ENCODE results near the gene ATE1.
"Not testable (repeated sequence)": the region's sequence is repeated elsewhere in the genome, so short reads cannot be mapped to it uniquely, and the experiment has no call there.

The ATE1 gene

GRCh38 chr10:121928528-121928884, 675 bp upstream of the ATE1 start:
- TF ChIP-seq, protein P1, sequence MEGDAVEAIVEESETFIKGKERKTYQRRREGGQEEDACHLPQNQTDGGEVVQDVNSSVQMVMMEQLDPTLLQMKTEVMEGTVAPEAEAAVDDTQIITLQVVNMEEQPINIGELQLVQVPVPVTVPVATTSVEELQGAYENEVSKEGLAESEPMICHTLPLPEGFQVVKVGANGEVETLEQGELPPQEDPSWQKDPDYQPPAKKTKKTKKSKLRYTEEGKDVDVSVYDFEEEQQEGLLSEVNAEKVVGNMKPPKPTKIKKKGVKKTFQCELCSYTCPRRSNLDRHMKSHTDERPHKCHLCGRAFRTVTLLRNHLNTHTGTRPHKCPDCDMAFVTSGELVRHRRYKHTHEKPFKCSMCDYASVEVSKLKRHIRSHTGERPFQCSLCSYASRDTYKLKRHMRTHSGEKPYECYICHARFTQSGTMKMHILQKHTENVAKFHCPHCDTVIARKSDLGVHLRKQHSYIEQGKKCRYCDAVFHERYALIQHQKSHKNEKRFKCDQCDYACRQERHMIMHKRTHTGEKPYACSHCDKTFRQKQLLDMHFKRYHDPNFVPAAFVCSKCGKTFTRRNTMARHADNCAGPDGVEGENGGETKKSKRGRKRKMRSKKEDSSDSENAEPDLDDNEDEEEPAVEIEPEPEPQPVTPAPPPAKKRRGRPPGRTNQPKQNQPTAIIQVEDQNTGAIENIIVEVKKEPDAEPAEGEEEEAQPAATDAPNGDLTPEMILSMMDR (IDR thresholded peaks at IDR 0.05; ENCODE audit: low read depth, low read length), result no peak
- DNase-seq (ENCODE audit: low read depth, low spot score), result peak; percentile 18
- in situ Hi-C loops (cut with HindIII; ENCODE audit: low sequenced_read_pairs), result no loop called here
- peak overlapping the region; percentile 86 for H3K4me3 ChIP-seq (ENCODE audit: low read depth, low read length)

DNA sequence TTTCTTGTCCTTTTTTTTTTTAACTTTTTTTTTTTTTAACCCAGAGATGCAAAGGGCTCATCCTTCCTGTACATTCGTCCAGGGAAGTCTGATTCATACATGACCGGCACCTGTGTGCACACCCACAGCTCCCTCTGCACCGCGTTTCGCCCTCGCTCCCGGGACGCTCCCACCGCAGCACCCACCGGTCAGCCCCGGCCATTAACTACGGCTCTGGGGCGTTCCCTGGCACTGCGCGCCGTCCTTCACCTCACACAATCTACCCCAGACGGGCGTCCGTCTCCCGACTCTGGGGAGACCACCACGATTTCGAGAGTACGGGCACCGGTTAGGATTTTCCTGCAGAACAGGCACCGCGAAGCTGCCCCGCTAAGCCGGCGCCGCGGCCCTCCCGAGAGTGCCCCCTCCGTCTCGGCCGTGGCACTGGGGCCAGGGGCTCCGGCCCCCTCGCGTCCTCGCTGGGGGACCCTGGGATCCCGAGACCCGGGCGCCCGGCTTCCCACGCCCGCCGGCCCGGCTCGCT, 452 bp downstream of the ATE1 start:
- TF ChIP-seq, protein P1 (IDR thresholded peaks at IDR 0.05; ENCODE audit: low read depth, low read length), result no peak
- in situ Hi-C loops (cut with HindIII; ENCODE audit: low sequenced_read_pairs), result no loop called here
- peak overlapping the region; percentile 86 for H3K4me3 ChIP-seq (ENCODE audit: low read depth, low read length)
- DNase-seq (ENCODE audit: low read depth, low spot score), result peak; percentile 47

- DNase-seq (ENCODE audit: low read depth, low spot score), result peak; percentile 16
- in situ Hi-C loops (cut with HindIII; ENCODE audit: low sequenced_read_pairs), result no loop called here
- TF ChIP-seq, protein P1 (IDR thresholded peaks at IDR 0.05; ENCODE audit: low read depth, low read length), result no peak
- peak overlapping the region; percentile 86 for H3K4me3 ChIP-seq (ENCODE audit: low read depth, low read length)
Measured at GRCh38 chr10:121926671-121927317, 1.0 kb downstream of the ATE1 start.

GRCh38 chr10:121926157-121926556, 1.7 kb downstream of the ATE1 start:
- no peak overlapping the region for H3K4me3 ChIP-seq (ENCODE audit: low read depth, low read length)
- no peak for DNase-seq (ENCODE audit: low read depth, low spot score)
- TF ChIP-seq, protein P1 (IDR thresholded peaks at IDR 0.05; ENCODE audit: low read depth, low read length), result no peak
- in situ Hi-C loops (cut with HindIII; ENCODE audit: low sequenced_read_pairs), result no loop called here

DNA sequence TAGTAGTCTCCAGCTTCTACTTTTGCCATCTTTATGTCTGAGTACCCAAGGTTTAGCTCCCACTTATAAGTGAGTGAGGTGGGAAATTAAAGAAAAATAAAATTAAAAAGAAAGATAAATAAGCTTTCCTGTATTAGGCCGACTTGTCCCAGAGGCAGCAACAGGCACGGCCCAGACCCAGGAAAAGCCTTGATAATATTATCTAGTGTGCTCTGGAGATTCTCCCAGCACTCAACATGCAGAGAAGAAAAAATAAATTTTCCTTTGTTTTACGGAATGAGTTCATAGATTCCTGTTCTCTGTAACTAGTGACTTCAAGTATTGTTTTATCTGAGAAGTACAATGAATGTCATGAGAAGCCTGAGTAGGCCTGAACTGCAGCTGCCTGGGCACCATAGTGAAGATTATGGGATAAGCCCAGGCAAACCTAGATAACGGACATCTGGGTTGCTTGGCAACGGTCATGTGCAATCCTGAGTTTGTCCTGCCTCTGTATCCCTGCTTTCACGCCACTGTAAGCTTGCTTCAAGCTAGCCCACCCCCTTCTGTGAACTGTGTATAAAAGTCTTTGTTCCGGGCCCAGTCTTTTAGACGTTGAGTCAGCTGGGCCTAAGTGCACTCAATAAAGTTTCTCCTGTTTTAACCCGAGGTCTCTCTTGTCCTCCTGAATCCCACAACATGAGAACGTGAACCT, 6.4 kb downstream of the ATE1 start:
- no peak overlapping the region for H3K4me3 ChIP-seq (ENCODE audit: low read depth, low read length)
- in situ Hi-C loops (cut with HindIII; ENCODE audit: low sequenced_read_pairs), result no loop called here
- DNase-seq (ENCODE audit: low read depth, low spot score), result no peak
- TF ChIP-seq, protein P1 (IDR thresholded peaks at IDR 0.05; ENCODE audit: low read depth, low read length), result no peak

DNA sequence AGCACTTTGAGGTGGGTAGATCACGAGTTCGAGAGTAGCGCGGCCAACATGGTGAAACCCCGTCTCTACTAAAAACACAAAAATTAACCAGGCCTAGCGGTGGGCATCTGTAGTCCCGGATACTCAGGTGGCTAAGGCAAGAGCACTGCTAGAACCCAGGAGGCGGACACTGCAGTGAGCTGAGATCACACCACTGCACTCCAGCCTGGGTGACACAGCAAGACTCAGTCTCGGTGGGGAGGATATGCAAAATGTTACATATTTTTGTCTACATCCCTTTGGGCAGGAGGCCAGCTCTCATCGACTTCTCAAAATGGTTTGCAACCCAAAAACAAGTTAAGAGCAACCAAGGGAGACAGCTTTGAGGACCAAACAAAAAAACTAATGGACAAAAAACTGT, 8.2 kb downstream of the ATE1 start:
- TF ChIP-seq, protein P1 (IDR thresholded peaks at IDR 0.05; ENCODE audit: low read depth, low read length), result no peak
- in situ Hi-C loops (cut with HindIII; ENCODE audit: low sequenced_read_pairs), result no loop called here
- H3K4me3 ChIP-seq (ENCODE audit: low read depth, low read length), result no peak overlapping the region
- no peak for DNase-seq (ENCODE audit: low read depth, low spot score)

GRCh38 chr10:121918800-121919199, 9.0 kb downstream of the ATE1 start:
- DNase-seq (ENCODE audit: low read depth, low spot score); H3K4me3 ChIP-seq (ENCODE audit: low read depth, low read length); in situ Hi-C loops (cut with HindIII; ENCODE audit: low sequenced_read_pairs): not testable (repeated sequence)

Data from astrocyte of the spinal cord (primary cell).